RKO (cell line): ENCODE data around the gene TNNT3.

Source experiments
- DNase-seq: peaks from one replicate; pipeline ENCODE4 v3.0.0-alpha.2; 2016; ENCODE audit warnings: low spot score

The TNNT3 gene

GRCh38 chr11:1958367-1958766, 38.9 kb downstream of the TNNT3 start:
- DNase-seq: no peak

DNA sequence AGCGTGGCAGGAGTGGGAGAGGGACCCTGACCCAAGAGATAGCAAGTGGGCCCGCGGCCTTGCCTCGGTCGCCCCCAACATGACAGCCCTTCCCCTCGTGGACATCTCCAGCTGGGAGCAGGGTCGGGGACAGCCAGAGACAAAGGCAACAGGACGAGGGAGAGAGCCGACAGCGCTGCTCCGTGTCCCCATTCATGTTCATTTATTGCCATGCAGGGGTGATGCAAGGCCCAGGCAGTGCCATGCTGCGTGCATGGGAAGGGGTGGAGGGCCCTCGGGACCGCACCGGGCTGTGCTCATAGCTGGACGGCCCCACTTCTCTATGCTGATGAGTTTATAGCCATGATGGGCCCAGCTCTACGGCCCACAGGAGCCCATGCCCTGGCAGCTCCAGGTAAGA, 40.3 kb downstream of the TNNT3 start:
- no peak for DNase-seq

DNA sequence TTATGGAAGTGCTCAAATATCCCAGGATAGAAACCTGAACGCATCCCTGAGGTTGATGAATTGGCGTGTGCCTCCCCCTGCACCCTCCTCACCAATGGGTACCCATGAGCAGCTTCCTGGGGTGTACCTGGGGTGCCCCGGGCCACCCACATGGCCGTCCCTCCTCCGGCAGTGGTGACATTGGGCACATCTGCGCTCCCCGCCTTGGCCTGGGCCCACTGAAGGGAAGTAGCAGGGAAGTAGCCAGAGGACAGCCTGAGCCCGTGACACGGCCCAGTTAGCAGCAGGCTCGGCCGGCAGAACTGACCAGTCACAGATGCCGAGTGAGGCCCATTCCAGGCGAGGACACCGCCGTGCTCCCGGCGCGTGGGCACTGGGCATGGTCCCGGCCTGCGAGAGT, 44.4 kb downstream of the TNNT3 start:
- DNase-seq: no peak

- DNase-seq: no peak
Observed at GRCh38 chr11:1964348-1964747, 44.8 kb downstream of the TNNT3 start.

DNA sequence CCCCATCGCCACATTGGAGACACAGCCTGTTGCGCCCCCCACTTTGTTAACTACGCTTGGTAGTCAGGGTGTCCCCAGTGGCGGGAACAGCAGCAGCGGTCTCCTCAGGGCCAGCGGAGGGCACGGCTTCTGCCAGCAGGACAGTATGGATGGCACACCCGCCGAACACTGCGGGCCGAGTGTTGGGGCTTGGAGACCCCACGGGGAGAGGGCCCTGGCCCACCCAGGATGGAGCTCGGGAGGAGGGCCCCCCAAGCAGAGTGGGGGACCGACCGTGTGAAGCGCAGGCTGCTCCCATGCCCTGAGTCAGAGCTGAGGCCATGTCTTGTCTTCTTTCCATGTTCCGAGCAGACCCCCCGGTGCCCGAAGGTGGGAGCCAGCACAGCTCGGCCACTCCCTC, 45.5 kb downstream of the TNNT3 start:
- no peak for DNase-seq

GRCh38 chr11:1966531-1966930, 47.0 kb downstream of the TNNT3 start:
- DNase-seq: no peak

GRCh38 chr11:1967641-1968225, 48.2 kb downstream of the TNNT3 start:
- no peak for DNase-seq

- DNase-seq: no peak
Observed at GRCh38 chr11:1968454-1969002, 49.0 kb downstream of the TNNT3 start.

DNA sequence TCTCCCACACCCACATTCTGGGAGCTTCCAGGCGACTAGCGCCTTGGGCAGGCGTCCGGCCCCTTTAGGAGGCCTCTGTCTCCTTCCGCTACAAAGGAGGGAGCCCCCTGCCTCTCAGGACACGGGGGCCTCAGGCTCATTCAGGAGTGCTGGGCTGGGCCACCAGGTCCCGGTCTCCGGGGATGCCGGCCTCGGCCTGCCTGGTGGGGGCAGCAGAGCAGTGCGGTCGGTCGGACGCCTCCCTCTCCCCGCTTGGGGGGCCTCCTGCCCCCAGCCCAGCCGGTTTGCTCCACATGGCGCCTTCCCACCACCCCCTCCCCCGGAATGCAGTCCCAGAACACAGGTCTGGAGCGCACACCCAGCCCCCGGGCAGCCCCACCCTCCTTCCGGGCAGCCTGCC, 49.5 kb downstream of the TNNT3 start:
- no peak for DNase-seq

GRCh38 chr11:1969776-1970175, 50.3 kb downstream of the TNNT3 start:
- no peak for DNase-seq

- DNase-seq: no peak
Observed at GRCh38 chr11:1970956-1971355, 51.5 kb downstream of the TNNT3 start.

DNA sequence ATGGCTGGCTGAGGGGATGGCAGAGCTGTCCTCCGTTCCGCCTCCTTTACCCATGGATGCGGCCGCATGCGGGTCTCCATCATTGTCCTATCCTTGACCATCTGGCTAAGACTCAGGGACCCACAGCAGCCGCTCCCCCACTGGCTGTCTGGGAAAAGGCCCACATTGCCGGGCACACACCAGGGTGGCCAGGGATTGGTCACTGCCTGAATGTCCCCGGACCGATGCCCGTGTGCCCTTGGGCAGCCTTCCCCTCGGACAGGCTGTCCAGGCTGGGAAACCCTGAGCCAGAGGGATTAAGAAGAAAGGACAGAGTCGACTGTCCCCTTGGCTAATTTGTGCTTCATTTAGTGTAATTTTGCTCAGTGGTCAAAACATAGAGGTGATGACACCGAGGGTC, 55.7 kb downstream of the TNNT3 start:
- DNase-seq: no peak

- DNase-seq: no peak
Observed at GRCh38 chr11:1978720-1979473, 59.4 kb downstream of the TNNT3 start.

DNA sequence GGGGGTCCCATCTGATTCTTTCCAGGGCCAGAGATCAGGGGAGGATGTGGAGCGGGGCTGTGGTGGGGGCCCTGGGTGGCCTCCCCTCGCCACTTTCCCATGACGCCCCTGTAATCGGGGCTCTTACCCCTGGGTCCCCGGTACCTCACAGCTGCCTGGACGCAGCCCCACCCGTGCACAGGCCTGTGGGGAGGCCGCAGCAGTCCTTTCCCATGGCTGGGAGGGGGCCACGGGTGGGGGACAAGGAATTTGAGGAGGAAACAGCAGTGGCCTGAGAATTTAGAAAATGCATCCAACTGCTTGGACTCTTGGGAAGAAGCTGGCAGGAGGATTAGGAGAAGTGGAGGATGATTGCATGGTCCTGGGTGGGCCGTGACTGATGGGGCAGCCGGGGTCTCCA, 60.1 kb downstream of the TNNT3 start:
- DNase-seq: no peak

DNA sequence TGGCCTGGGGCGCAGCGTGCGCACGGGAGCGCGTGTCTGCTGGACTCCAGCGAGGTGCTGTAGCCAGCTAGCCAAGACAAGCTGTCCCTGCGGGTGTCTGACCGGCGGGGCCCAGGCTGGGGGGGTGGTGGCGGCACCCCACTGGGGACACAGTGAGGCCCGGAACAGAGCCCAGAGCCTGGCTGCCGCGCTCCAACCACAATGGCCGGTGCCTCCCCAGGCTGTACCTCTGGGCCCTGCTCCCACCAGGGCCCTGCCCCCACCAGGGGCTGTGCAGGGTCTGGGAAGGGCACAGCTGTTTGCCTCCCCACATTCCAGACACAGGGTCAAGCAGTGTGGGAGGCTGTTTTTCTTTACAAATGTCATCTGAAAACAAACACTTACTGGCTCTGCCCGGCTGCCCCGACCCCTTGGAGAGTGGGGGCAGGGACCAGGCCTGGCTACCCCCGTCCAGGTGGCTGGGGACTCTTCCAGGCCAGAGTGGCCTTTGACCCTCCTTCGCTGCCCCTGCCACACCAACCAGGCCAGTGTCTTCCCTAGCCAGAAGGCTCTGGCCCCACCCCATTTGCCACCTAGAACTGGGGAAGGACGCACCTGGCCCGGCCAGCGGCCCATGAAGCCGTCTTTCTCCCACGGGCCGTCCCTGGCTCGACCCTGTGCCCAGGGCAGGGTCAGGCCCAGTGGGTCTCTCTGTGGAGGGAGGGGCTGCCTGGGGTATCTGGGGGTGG, 63.5 kb downstream of the TNNT3 start:
- no peak for DNase-seq

- DNase-seq: no peak
Observed at GRCh38 chr11:1983601-1983961, 64.1 kb downstream of the TNNT3 start.

DNA sequence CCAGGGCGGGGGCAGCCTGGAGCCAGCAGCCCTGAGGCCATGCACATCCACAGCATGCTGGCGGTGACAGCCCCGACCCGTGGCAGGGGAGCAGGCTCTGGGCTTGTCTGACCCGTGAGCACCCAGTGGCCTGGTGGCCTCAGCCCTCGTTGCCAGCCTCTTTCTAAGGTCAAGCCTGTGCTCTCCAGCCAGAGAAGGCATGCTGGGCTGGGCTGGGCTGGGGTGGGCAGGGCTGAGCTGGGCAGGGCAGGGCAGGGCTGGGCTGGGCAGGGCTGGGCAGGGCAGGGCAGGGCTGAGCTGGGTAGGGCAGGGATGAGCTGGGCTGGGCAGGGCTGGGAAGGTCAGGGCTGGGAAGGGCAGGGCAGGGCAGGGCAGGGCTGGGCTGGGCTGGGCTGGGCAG, 67.5 kb downstream of the TNNT3 start:
- DNase-seq: no peak

- no peak for DNase-seq
Observed at GRCh38 chr11:1988174-1988573, 68.7 kb downstream of the TNNT3 start.
